Mesenchymal stem cell (in vitro differentiated cells and primary cell): ENCODE data around the gene PRTN3.

Experiments used
- DNase-seq: peaks from one replicate; pipeline ENCODE4 v3.0.0-alpha.2; 2013
- H2AFZ ChIP-seq: one replicate; pipeline ENCODE4 v1.6.1; 2013; ENCODE audit warnings: low read depth, mild to moderate bottlenecking, control low read depth, inconsistent platforms, low read length, moderate library complexity
- H2AK5ac ChIP-seq: 2 replicates; pipeline ENCODE4 v1.6.1; 2013; ENCODE audit warnings: low read length, moderate library complexity, mild to moderate bottlenecking, inconsistent platforms; ENCODE audit not compliant: severe bottlenecking
- H2BK120ac ChIP-seq: one replicate; pipeline ENCODE4 v1.6.1; 2013; ENCODE audit warnings: low read depth, mild to moderate bottlenecking, inconsistent platforms, low read length, moderate library complexity
- H2BK12ac ChIP-seq, 2 experiments: one replicate each; pipeline ENCODE4 v1.6.1; 2013; ENCODE audit warnings: inconsistent platforms in 2 of 2, low read length in 2 of 2, mild to moderate bottlenecking in 2 of 2, moderate library complexity in 2 of 2, control low read depth in 1 of 2
- H2BK15ac ChIP-seq: one replicate; pipeline ENCODE4 v1.6.1; 2013; ENCODE audit warnings: mild to moderate bottlenecking, low read depth, inconsistent platforms; ENCODE audit not compliant: poor library complexity, severe bottlenecking
- H2BK5ac ChIP-seq: 2 replicates; pipeline ENCODE4 v1.6.1; 2013; ENCODE audit warnings: low read depth, mild to moderate bottlenecking, low read length, control low read depth, inconsistent platforms; ENCODE audit not compliant: poor library complexity, severe bottlenecking
- H3K14ac ChIP-seq, 2 experiments: one replicate each; pipeline ENCODE4 v1.6.1; 2013; ENCODE audit warnings: inconsistent platforms in 2 of 2, low read length in 2 of 2, control low read depth in 1 of 2, mild to moderate bottlenecking in 1 of 2, moderate library complexity in 1 of 2
- H3K18ac ChIP-seq, 2 experiments: one replicate each; pipeline ENCODE4 v1.6.1; 2013; ENCODE audit warnings: inconsistent platforms in 2 of 2, low read length in 2 of 2, control low read depth in 1 of 2, low read depth in 1 of 2, mild to moderate bottlenecking in 1 of 2
- H3K23ac ChIP-seq, 2 experiments: one replicate each; pipeline ENCODE4 v1.6.1; 2013; ENCODE audit warnings: inconsistent platforms in 2 of 2, low read length in 2 of 2, mild to moderate bottlenecking in 2 of 2, moderate library complexity in 2 of 2, control low read depth in 1 of 2
- H3K27ac ChIP-seq: 2 replicates; pipeline ENCODE4 v1.5.1; 2013; ENCODE audit warnings: mild to moderate bottlenecking, moderate library complexity, low read length, control low read depth, inconsistent platforms; ENCODE audit not compliant: poor library complexity, severe bottlenecking
- H3K27me3 ChIP-seq, 2 experiments: 2 replicates each; pipeline versions ENCODE4 v1.6.1 to v1.7.0; 2013; ENCODE audit warnings: low read length in 2 of 2, mild to moderate bottlenecking in 2 of 2, moderate library complexity in 2 of 2, control low read depth in 1 of 2, inconsistent platforms in 1 of 2; ENCODE audit not compliant: control insufficient read depth in 1 of 2, insufficient read depth in 1 of 2
- H3K36me3 ChIP-seq, 2 experiments: 2 replicates each; pipeline versions ENCODE4 v1.6.1 to v1.7.0; 2013; ENCODE audit warnings: low read length in 2 of 2, control low read depth in 1 of 2, inconsistent platforms in 1 of 2, low read depth in 1 of 2, mild to moderate bottlenecking in 1 of 2; ENCODE audit not compliant: insufficient read depth in 2 of 2, control insufficient read depth in 1 of 2
- H3K4ac ChIP-seq, 2 experiments: one replicate each; pipeline ENCODE4 v1.6.1; 2013; ENCODE audit warnings: inconsistent platforms in 2 of 2, low read length in 2 of 2, mild to moderate bottlenecking in 2 of 2, moderate library complexity in 2 of 2, control low read depth in 1 of 2, low read depth in 1 of 2
- H3K4me1 ChIP-seq: 2 replicates; pipeline ENCODE4 v1.6.1; 2013; ENCODE audit warnings: low read depth, low read length, control low read depth; ENCODE audit not compliant: control insufficient read depth, insufficient read depth
- H3K4me2 ChIP-seq: 2 replicates; pipeline ENCODE4 v1.6.1; 2013; ENCODE audit warnings: low read length, mild to moderate bottlenecking, inconsistent platforms; ENCODE audit not compliant: poor library complexity, severe bottlenecking
- H3K4me3 ChIP-seq, 2 experiments: 2 replicates each; pipeline versions ENCODE4 v1.5.1 to v1.7.0; 2013; ENCODE audit warnings: low read length in 2 of 2, mild to moderate bottlenecking in 2 of 2, control low read depth in 1 of 2, low read depth in 1 of 2; ENCODE audit not compliant: insufficient read depth in 1 of 2
- H3K79me1 ChIP-seq: replicated peaks from 2 replicates; pipeline ENCODE4 v1.6.1; 2013; ENCODE audit warnings: mild to moderate bottlenecking, control low read depth, low read length, inconsistent platforms; ENCODE audit not compliant: poor library complexity, severe bottlenecking
- H3K9ac ChIP-seq: 2 replicates; pipeline ENCODE4 v1.7.0; 2013; ENCODE audit warnings: mild to moderate bottlenecking, low read length, moderate library complexity
- H3K9me3 ChIP-seq: 2 replicates; pipeline ENCODE4 v1.7.0; 2013; ENCODE audit warnings: mild to moderate bottlenecking, low read length; ENCODE audit not compliant: control insufficient read depth
- H4K8ac ChIP-seq: one replicate; pipeline ENCODE4 v1.6.1; 2013; ENCODE audit warnings: inconsistent platforms, mild to moderate bottlenecking, low read length, moderate library complexity
- H4K91ac ChIP-seq: one replicate; pipeline ENCODE4 v1.6.1; 2013; ENCODE audit warnings: mild to moderate bottlenecking, low read length, inconsistent platforms
- WGBS: methylation state at CpG from one replicate; pipeline ENCODE4 v1.1.7; 2013; ENCODE audit warnings: mixed read lengths; 5-methylcytosine and 5-hydroxymethylcytosine counted together

The PRTN3 gene

DNA sequence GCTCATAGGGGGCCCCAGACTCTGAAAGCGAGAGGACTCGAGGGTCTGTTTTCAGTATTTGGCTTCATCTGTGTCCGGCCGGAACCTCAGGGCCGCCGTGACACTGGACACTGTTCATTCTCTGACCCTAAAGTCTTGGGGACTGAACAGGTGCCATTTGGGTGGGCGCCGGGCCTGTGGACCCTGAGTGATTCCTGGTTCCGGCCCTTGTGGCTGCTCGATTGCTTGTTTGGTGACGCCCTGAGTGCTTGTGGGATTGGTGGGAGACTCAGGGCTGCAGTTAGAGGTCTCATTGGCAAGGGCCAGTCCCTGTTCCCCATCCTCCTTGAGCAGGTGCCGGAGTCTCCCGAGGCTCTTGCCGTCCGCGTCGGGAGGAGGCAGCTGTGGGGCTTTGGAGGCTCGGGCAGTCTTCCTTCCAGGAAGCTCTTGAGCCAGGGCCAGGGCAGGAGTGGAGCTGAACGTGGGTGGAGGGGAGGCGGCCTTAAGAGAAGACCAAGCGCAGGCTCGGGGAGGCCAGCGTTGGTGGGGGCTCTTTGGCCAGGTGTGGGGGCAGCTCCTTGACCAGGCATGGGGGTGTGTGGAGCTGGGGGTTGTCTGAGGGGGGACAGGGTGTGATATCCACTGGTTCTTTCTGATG lies 38.8 kb upstream of the PRTN3 start:
- peak overlapping the region; percentile 96 for H3K9ac ChIP-seq
- H3K27ac ChIP-seq: no peak overlapping the region
- H2AK5ac ChIP-seq: no peak overlapping the region
- peaks cover 45% of the 10 kb centered on the region for H3K4me1 ChIP-seq
- H3K4ac ChIP-seq: no peak overlapping the region
- H3K9me3 ChIP-seq: no peaks in the 10 kb centered on the region
- peak overlapping the region; percentile 62 for H3K4me2 ChIP-seq
- H4K8ac ChIP-seq: no peak overlapping the region
- H3K14ac ChIP-seq: no peak overlapping the region
- 84% methylated on average over 23 of the region's 23 CpGs for WGBS
- no peak overlapping the region for H2BK120ac ChIP-seq
- H3K23ac ChIP-seq: no peak overlapping the region
- no peak overlapping the region for H2AFZ ChIP-seq
- no peak overlapping the region for H4K91ac ChIP-seq
- no peak overlapping the region for H2BK15ac ChIP-seq
- peak overlapping the region in 1 of 2 experiments; percentile 96 for H3K4me3 ChIP-seq
- H3K18ac ChIP-seq: no peak overlapping the region
- H3K36me3 ChIP-seq: peaks cover 43 to 81% of the 10 kb centered on the region in 2 experiments
- no peak overlapping the region for H2BK5ac ChIP-seq
- no peak overlapping the region for H2BK12ac ChIP-seq
- no peaks in the 10 kb centered on the region for H3K27me3 ChIP-seq
- no peaks in the 10 kb centered on the region for H3K79me1 ChIP-seq
- DNase-seq: no peak

DNA sequence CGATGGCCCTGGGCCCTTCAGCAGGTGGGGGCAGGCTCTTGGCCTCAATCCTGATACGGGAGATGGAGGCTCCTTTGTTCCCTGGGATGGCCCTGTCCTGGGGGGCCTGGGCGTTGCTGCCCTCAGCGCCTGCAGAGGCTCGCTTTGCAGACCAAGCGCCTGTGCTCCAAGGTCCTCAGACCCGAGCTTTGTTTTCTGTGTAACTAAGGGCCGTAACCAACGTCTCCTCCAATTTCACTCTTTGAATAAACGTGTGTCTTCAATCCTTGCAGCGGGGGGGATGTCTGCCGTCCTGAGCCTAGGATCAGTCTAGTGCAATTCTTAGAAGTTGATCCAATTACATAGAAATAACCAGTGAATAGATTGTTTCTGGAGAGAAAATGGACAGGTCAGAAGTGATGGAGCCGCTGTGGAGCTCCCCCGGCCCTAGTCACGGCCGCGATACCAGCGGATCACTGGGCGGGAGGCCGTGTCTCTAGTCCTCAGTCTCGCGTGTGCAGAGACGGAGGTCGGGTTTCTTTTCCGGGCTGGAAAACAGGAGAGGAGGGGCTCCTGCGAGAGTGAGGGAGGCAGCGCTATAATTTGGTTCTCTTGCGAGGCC lies 38.2 kb upstream of the PRTN3 start:
- no peak overlapping the region for H2AK5ac ChIP-seq
- H3K36me3 ChIP-seq: peaks cover 49 to 86% of the 10 kb centered on the region in 2 experiments
- no peak overlapping the region for H3K18ac ChIP-seq
- H4K8ac ChIP-seq: no peak overlapping the region
- no peak overlapping the region for H2BK5ac ChIP-seq
- H2BK12ac ChIP-seq: no peak overlapping the region
- no peaks in the 10 kb centered on the region for H3K79me1 ChIP-seq
- WGBS: 93% methylated on average over 28 of the region's 28 CpGs
- H3K27me3 ChIP-seq: no peaks in the 10 kb centered on the region
- peaks cover 45% of the 10 kb centered on the region for H3K4me1 ChIP-seq
- no peak overlapping the region for H2AFZ ChIP-seq
- peak overlapping the region in 1 of 2 experiments; percentile 96 for H3K4me3 ChIP-seq
- no peaks in the 10 kb centered on the region for H3K9me3 ChIP-seq
- H4K91ac ChIP-seq: no peak overlapping the region
- peak overlapping the region; percentile 10 for H3K4me2 ChIP-seq
- H2BK15ac ChIP-seq: no peak overlapping the region
- DNase-seq: no peak
- no peak overlapping the region for H3K27ac ChIP-seq
- no peak overlapping the region for H3K23ac ChIP-seq
- no peak overlapping the region for H2BK120ac ChIP-seq
- H3K4ac ChIP-seq: no peak overlapping the region
- peak overlapping the region; percentile 96 for H3K9ac ChIP-seq
- no peak overlapping the region for H3K14ac ChIP-seq

DNA sequence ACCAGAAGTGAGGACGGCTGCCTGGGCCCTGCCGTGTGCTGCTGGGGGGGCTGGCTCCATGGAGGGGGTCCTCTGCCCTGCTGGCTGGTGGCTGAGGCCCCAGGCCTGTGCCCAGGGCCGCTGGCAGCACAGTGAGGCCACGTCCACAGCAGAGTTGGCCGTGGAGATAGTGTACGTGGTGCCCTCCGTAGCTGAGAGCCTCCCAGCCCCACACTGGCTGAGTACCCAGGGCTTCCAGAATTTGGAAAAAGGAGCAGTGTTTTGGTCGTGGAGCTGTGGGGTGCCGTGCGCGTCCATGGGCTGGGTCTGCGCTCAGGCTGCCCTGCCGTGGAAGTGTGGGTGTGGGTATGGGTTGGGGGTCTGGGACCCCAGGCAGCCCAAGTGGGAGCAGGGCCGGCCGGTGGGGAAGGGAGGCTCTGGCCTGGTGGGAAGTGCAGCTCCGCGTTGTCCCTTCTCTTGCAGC lies 37.7 kb upstream of the PRTN3 start:
- Histone ChIP-seq H3K9me3 (no peaks in the 10 kb centered on the region), H2BK120ac (no peak overlapping the region), H3K4me3 (no peak overlapping the region), H3K27me3 (no peaks in the 10 kb centered on the region), H3K36me3 (peaks cover 54 to 92% of the 10 kb centered on the region in 2 experiments), H4K8ac (no peak overlapping the region), H3K4ac (no peak overlapping the region), H3K27ac (no peak overlapping the region), H2BK15ac (no peak overlapping the region), H3K18ac (no peak overlapping the region), H2AFZ (no peak overlapping the region), H2BK12ac (no peak overlapping the region), H3K4me1 (peaks cover 45% of the 10 kb centered on the region), H2BK5ac (no peak overlapping the region), H3K9ac (peak overlapping the region; percentile 96), H3K79me1 (no peaks in the 10 kb centered on the region), H3K23ac (peak overlapping the region in 1 of 2 experiments; percentile 1), H2AK5ac (no peak overlapping the region), H3K4me2 (peak overlapping the region; percentile 19), H4K91ac (no peak overlapping the region), H3K14ac (no peak overlapping the region)
- 96% methylated on average over 17 of the region's 17 CpGs for WGBS
- DNase-seq: no peak

DNA sequence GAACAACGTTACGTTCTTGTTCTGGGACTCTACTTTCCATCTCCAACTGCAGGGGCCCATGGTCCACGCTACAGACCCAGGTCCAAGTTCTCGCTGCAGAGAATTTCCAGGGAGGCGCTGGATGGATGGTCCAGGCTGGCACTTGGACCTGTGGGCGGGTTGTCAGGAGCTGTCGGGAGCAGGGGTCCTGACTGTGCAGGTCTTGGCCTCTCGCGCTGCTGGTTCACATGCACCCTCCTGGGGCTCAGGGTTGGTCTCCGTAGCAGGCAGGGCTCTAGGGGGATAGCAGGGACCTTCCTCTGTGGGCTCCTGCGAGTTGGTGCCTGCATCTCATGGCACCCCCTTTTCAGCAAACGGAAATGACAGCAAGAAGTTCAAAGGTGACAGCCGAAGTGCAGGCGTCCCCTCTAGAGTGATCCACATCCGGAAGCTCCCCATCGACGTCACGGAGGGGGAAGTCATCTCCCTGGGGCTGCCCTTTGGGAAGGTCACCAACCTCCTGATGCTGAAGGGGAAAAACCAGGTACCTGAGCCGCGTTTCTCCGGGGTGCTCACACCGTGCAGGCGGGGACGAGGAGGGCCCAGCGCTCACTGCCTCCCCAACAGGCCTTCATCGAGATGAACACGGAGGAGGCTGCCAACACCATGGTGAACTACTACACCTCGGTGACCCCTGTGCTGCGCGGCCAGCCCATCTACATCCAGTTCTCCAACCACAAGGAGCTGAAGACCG lies 36.9 kb upstream of the PRTN3 start:
- Histone ChIP-seq H3K4me1 (peaks cover 45% of the 10 kb centered on the region), H3K79me1 (no peaks in the 10 kb centered on the region), H3K36me3 (peaks cover 59 to 96% of the 10 kb centered on the region in 2 experiments), H2BK120ac (no peak overlapping the region), H3K4me2 (no peak overlapping the region), H4K8ac (no peak overlapping the region), H3K14ac (no peak overlapping the region), H3K23ac (no peak overlapping the region), H3K4me3 (no peak overlapping the region), H2AK5ac (no peak overlapping the region), H3K27me3 (no peaks in the 10 kb centered on the region), H3K18ac (no peak overlapping the region), H2BK5ac (no peak overlapping the region), H3K9me3 (no peaks in the 10 kb centered on the region), H2BK12ac (no peak overlapping the region), H3K4ac (no peak overlapping the region), H2AFZ (no peak overlapping the region), H4K91ac (no peak overlapping the region), H3K27ac (no peak overlapping the region), H3K9ac (no peak overlapping the region), H2BK15ac (no peak overlapping the region)
- no peak for DNase-seq
- 95% methylated on average over 31 of the region's 31 CpGs for WGBS
